SH-SY5Y (cell line): ENCODE measurements around the gene WWOX.

ENCODE experiments used
- GATA2 ChIP-seq: IDR thresholded peaks from 2 replicates; pipeline ENCODE4 v1.6.1; 2011; ENCODE audit warnings: mild to moderate bottlenecking, low read depth, low read length
- GATA3 ChIP-seq: IDR thresholded peaks from 2 replicates; pipeline ENCODE4 v1.6.1; 2011; ENCODE audit warnings: low read depth, mild to moderate bottlenecking, low read length, moderate library complexity

- TF ChIP-seq GATA2, result no peak
- no peak for TF ChIP-seq GATA3
Measured at GRCh38 chr16:78194948-78195347, 95.5 kb downstream of the WWOX start.
